Middle frontal gyrus (tissue), 1 donor: ENCODE results near the gene SHANK2.
"Not testable (repeated sequence)": the region's sequence is repeated elsewhere in the genome, so short reads cannot be mapped to it uniquely, and the experiment has no call there.

ENCODE experiments used
- DNase-seq: peaks from one replicate; pipeline ENCODE4 v3.0.0-alpha.2; 2015; ENCODE audit warnings: low spot score; ENCODE audit errors: extremely low spot score

The SHANK2 gene

DNA sequence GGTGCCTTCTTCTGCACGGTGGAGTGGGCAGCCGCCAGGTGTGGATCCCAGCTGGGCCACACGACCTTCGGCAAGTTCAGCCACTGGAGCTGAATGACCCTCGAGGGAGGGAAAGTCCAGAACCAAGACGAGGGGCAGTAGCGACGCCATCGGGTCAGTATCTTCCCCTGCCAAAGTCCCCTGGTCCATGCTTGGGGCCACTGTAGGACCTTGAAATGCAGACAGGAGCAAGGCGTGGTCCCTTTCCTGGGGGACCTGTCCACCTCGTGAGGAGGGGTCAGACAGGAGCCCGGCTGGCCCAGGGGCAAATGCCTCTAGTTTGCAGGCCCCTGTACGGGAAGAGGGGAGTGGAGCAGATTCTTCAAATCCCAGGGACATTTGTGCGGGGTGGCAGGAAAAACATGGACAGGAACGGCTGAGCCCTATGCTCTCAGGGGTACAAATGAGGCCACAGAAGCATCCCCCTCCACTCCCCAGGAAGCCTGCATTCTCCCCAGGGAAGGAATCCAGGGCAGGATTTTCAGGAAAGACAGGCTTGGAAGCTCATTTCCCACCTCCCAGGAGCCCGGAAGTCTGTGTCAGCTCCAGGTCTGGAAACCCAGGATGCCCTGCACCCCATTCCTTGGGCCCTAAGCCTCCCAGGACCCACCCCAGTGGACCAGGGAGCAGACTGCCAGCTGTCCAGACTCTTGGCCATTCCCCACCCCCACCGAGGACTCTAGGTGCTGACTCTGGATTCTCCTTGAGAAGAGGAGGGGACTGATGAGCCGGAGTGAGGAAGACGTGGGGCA lies 6.6 kb downstream of the SHANK2 start:
- no peak for DNase-seq

DNA sequence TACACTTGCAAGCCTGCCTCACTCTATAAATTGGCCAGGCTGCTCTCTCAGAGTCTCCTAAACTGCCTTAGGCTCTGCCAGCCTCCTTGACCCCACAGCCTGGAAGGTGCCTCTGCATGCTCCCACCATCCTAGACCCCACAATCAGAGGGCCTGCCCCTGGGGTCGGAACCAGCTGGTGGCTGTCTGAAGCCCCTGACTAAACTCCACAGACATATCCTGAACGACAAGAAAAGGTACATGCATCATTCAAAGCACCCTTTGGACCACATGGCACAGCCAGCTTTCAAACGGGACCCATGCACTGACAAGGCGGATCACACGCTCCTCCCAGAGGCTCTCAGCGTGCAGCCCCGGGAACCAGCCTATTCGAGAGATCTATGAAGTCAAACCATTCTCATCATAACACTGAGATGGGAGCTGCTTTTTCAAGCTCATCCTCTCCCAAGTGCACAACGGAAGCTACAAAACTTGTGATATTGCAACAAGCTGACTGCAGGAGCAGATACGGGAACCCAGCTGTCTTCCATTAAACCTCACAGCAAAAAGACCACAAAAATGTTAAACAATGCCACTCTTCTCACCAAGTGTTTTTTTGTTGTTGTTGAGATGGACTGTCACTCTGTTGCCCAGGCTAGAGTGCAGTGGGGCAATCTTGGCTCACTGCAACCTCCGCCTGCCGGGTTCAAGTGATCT lies 8.1 kb downstream of the SHANK2 start:
- DNase-seq, result no peak

DNA sequence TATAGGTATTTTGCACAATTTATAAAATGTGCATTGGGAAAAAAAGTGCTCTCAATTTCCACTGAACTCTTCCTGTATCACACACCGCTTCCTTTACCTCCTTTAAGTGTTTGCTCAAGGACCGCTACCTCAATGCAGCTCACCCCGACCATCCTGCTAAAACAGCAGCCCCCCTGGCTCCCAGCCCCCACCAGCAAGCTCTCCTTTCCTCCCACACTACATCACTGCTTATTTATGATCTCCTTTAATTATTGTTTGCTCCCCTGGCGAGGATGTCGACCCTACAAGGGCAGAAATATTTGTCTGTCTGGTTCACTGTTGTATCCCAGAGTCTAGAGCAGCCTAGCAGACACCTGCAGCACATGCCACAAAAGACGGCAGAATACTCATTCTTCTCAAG lies 10.0 kb downstream of the SHANK2 start:
- no peak for DNase-seq

DNA sequence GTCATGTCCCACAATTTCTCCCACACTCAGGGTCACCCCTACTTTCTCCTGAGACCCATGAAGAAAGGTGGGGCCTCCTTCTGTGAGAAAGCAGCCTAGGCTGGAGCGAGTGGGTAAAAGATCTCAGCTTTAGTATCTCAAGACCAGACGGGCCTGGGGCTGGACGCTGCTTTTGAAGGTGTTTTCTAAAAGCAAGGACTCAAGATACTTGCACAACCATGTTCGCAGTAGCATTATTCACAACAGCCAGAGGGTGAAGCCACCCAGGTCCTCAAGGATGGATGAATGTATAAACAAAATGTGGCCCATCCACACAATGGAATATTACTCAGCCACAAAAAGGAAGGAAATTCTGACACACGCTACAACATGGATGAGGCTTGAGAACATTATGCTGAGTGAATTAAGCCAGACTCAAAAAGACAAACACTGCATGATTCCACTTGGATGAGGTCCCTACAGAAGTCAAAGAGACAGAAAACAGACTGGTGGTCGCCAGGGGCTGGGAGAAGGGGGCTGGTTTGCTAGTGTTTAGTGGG lies 10.6 kb downstream of the SHANK2 start:
- no peak for DNase-seq

DNA sequence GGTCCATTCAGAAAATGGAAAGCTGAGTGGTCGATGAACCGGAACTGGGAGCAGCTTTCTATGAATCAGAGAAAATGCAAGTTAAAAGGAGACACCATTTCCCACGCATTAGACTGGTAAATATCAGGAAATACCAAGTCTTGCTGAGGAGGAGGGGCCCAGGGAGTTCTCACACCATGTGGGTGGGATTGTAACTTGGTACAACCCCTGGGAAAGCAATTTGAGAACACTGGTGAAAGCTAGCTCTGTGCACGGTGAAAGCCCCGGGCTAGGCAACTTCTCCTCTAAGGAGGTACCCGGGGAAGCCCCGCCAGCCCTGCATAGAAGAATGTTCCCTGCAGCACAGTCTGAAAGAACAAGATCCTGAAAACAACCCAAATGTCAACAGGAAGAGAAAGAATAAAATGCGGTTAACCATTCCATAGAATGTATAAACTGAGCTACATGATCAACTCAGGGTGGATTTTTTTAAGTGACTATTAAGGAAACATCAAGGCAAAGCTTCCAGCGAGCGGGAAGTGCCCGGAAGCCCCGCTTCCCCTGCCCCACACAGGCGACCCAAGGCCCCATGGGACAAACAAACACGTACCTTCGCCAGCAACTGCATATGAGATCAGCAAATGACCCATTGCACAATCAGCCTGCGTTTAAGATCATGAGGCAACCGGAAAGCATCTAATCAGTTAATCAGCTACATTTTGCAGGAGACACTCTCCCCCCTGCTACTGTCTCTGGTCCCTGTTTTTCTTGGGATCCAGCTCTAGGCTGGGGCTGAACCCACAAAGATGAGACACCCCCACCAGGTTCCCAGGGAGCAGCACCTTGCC lies 11.3 kb downstream of the SHANK2 start:
- no peak for DNase-seq

DNA sequence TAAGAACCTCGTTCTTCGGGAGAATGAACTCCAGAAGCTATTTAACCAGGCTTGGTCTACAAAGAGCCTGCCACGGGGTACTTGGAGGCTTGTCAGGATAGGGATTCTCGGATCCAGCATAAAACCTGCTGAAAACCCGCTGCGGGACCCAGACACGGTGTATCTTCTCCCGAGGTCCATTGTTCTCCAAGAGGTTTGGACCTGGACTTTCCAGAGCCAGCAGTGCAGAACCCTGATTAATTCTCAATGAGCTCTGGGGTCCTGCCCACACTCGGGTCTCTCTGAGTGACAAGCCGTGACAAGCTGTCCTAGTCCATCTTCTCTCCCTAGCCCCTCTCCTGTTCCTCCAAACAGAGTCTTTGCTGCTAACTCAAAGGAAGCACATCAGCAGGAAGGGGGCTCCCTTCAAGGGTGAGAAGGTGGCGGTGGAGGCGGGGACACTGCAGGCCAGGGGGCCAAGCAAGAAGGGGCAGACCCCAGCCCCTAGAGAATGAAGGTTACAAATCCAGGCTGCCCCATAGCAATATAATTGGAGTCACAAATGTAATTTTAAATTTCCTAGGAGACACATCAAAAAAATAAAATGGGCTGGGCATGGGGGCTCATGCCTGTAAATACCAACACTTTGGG lies 12.2 kb downstream of the SHANK2 start:
- no peak for DNase-seq

DNA sequence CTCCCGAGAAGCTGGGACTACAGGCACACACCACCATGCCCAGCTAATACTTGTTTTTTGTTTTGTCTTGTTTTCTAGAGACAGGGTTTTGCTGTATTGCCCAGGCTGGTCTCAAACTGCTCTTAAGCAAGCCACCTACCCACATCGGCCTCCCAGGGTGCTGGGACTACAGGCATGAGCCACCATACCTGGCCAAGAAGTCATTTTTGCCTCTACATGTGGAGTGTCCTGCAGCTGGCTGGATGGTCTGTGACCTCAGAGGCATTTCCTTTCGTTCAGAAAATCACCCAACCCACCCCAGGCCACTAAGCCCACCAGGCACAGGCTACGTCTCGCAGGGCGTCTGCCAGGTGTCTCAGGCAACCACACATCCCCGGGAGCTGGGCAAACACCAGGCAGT lies 12.8 kb downstream of the SHANK2 start:
- DNase-seq, result no peak

DNA sequence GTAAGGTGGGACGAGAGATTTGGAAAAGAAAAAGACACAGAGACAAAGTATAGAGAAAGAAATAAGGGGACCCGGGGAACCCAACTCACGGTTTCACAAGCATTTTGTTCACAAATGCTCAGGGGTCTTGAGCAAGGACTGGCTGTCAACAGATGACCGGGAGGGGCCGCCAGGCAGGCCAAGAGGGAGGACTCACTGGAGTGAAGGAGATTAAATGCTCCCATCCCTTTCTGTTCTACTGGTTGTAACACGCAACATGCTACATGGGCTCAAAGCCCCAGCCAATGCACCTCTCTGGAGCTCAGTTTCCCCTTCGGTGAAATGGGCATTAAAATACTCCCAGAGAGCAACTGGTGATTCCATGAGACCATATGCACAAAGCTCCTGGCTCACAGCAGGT lies 13.4 kb downstream of the SHANK2 start:
- no peak for DNase-seq

DNA sequence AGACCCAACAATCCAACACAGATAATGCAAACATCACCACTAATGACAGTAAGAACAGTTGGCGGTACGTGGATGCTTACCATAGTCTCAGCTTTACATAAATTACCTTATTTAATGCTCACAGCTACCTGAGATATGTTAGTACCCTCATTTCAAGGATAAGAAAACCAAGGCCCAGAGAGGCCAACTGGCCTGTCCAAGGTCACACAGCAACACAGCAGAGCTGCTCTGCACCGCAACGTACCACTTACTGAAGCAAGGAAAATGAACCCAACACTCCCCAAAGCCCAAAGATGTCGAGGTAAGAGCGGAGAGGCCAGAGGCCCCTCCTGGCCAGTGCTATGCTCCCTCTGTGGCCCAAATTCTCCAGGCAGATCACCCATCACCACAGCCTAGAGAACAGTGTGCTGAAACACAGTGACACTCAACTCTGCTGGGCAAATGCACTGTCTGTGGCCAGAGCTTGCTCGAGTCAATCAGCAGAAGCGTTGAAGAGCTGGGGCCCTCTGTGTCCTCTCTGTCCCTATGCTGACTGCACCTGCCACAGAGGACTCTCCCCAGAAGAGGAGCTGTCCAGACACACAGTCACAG lies 14.0 kb downstream of the SHANK2 start:
- no peak for DNase-seq

DNA sequence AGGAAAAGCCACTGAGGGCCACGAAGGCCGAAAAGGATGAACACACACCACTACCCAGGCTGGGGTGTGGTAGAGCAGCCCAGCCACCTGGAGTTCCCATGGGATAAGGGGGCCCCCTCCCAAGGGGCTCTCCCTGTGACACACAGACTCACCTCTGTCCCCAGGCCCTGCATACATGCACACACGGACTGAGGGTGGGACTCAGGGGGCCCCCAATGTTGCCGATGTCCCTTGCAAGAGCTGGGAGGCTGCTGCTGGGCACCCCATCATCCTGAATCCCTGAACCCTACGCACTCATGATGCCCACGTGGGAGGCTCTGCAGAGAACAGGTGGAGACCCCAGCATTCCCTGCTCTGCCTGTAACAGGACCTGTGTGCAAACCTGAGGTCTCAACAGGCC lies 14.5 kb downstream of the SHANK2 start:
- DNase-seq, result no peak

DNA sequence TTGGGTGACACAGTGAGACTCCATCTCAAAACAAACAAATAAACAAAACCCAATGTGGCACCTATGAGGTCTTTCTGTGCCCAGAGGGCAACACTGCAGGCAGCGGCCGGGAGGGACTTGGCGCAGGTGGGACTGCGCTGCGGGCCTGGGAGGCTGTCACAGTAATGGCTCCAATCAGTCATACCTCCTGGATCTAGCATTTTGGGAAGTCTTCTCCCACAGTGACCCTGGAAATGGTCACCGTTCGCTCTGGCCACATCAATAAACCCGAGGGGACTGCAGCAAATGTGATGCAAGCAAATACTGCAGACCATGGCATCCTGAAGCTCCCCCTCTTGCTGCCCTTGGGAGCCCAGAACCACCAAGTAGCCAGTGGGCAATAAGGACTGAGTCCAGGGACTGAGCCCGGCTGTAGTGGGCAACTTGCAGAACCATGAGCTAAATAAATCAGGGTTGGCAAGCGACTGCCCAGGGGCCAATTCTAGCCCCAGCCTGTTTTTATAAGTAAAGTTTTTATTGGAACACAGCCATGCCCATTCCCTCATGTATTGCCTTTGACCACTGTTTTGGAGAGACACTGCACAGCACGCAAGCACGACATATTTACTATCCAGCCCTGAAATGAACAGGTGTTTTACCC lies 15.4 kb downstream of the SHANK2 start:
- DNase-seq, result no peak

DNA sequence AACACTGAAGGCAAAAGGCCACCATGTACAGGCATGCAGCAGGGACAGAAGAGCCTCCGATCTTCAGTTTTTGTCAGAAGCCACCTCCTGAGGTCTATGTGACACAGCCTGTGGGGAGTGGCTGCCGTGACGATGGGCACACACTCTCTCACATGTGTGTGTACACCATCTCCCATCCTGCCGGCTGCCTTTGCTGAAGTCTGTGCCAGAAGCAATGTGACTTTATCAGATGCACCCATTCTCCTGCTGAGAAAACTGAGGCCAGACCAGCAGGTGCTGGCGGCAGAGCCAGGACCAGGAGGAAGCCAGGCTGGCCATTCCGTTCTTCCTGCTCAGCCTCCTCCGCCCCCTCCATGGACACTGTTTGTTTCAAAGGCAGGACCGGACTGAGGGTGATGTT lies 16.7 kb downstream of the SHANK2 start:
- DNase-seq, result no peak

DNA sequence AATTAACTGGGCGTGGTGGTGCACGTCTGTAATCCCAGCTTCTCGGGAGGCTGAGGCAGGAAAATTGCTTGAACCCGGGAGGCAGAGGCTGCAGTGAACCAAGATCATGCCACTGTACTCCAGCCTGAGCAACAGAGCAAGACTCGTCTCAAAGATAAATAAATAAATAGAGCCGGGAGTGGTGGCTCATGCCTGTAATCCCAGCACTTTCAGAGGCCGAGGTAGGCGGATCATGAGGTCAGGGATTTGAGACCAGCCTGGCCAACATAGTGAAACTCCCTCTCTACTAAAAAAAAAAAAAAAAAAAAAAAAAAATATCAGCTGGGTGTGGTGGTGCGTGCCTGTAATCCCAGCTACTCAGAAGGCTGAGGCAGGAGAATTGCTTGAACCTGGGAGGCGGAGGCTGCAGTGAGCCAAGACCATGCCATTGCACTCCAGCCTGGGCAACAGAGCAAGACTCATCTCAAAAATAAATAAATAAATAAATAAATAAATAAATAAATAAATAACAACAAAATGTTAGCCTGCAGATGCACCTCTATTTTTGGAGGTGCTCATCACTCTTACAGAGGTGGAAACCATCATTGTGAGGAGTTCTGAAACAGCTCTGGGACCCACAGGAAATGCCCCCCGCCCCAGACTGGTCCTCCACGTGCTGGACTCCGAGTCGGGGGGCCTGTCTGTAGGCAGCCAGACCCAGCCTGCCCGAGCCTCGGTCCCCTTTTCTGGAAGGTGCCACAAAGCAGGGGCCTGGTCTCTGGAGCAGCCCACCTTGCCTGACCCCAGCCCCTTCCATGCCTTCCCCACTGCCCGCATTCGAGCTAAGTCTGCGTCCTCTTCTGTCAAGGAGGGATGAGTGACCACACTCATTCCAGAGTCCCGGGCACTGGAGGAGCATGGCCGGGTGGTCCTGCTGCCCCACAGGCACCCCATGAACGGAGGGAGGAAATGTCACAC lies 18.2 kb downstream of the SHANK2 start:
- not testable (repeated sequence) for DNase-seq

DNA sequence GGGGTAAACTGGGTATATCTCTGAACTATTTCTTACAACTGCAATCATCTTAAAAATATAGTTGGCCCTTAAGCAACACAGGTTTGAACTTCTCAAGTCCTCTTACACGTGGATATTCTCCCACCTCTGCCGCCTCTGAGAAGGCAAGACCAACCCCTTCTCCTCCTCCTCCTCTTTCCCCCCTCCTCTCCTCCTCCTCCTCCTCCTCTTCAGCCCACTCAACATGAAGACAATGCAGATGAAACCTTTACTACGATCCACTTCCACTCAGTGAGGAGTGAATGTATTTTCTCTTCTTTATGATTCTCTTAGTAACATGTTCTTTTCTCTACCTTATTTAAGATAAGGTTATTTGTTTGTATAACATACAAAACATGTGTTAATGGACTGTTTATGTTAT lies 20.0 kb downstream of the SHANK2 start:
- DNase-seq, result no peak

DNA sequence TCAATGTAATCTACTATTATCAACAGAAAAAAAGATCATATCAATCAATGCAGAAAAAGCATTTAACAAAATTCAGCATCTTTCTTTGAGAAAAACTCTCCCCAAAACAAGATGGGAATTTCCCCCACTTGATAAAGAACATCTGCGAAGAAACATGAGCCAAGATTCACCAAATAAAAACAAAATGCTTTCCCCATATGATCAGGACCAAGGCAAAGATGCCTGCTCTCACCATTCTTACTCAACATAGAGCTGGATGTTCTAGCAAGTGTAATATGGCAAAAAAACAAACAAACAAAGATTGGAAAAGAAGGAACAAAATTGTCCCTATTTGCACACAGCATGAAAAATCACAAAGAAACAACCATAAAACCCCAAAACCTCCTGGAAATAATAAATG lies 23.4 kb downstream of the SHANK2 start:
- no peak for DNase-seq

DNA sequence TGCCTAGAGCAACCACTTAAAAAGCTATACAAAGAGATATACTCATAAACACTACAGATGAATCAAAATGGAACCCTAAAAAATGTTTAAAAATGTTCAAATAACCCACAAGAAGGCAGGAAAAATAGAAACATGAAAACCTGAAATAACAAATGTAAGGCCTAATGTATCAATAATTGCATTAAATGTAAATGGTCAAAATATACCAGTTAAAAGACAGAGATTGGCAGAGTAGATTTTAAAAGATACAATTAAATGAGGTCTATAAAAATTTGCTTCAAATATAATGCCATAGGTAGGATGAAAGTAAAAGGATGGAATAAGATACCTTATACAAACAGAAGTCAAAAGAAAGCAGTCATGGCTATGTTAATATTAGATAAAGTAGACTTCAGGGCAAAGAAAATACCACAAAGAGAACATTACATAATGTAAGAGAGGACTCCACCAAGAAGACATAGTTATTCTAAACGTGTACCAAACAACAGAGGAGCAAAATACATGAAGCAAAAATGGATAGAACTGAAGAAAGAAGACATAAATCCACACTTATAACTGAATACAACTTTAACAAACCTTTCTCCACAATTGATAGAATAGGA lies 25.2 kb downstream of the SHANK2 start:
- DNase-seq, result no peak

DNA sequence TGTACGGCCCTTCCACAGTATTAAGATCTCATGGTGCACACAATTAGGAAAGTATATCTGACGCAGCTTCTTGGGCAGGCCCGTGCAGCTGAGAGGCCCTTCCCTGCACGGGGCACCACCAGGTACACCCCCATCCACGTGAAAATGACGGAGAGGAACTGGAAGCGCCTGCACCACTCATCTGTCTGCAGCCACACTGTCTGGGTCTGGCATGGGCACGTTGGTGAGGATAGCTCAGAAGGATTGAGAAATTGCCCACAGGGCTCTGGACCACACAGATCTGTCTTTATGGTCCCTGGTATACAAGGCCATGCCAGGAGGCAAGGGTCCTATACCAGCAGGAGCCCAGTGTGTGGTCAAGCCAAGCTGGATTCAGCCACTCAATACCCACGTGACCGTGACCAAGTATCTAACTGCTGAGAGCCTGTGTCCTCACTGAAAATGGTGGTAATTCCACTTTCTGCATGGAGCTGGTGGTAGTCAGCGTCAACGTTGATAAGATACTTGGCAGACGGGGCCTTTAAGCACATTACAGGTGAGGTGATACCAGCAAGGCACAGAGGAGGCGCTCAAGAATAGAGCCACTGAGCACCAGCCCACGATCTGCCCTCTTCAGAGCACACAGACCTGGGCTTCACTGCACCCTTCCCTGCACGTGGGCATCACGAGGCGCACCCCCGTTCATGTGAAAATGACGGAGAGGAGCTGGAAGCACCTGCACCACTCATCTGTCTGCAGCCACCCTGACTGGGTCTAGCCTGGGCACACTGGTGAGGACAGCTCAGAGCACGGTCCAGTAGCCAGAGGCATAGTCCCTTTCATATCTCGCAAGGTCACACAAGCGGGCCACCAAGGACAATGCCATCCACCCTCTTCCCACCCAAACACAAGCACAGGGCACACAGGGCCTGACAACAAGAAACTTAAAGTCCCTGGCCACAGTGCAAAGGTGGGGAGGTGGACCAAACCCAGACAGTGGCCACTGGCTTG lies 28.4 kb downstream of the SHANK2 start:
- DNase-seq, result no peak

DNA sequence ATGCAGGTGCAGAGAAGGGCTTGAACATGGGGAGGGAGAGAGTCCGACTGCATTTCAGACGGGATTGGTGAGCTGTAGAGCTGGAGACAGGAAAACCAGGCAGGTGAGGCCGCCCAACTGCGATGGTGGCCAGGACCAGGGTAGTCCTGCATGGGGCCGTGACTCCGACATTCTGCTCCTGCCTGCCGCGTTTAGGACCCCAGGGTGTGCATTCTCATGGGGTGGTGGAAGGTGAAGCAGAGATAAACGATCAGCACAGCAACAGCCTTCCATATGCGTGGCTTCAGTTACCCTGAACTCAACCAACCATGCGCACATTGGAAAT lies 29.3 kb downstream of the SHANK2 start:
- DNase-seq, result no peak
